Measurements from ENCODE around the gene CPXM2.

CPXM2 gene

DNA sequence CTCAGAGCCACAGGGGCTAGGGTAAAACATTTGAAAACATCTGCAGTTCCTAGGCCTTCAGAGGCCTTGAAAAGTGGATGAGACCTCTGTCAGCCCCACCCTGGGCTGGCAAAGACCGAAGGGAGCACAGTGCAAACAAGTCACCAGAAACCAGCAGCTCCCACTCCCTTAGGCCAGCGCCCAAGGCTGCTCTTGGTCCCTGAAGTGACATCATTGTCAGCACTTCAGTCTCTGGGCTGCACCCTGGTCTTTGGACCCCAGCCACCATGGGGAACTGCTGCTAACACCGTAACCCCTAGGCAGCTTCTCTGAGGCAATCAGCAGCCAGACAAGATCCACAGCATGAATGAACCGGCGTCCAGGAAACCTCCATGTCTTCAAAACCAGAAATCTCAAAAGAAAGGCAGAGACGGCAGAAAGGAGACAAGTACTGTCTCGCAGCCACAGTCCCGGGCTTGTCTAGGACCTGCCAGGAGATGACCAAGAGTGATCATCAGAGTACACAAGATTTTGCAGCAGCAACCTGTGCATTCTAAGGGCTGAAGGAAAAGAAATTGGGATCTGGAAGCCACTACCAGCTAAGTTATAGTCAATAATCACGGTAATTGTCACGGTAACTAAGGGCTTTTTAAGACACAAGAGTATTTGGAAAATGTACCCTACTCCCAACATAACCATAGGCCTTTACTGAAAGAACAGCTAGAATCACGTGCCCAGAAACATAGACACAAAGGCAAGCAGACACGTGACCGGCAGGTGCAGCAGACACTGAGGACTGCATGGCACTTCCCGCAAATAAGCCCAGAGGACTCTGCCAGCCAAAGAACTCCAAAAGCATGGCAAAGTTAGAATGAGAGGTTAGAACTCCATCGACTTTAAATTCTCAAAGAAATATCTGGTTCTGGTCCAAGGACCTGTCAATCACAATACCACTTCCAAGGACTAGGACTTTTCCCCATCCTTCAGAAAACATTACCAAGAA is 23.3 kb downstream of the CPXM2 start:
- no peak for DNase-seq

DNA sequence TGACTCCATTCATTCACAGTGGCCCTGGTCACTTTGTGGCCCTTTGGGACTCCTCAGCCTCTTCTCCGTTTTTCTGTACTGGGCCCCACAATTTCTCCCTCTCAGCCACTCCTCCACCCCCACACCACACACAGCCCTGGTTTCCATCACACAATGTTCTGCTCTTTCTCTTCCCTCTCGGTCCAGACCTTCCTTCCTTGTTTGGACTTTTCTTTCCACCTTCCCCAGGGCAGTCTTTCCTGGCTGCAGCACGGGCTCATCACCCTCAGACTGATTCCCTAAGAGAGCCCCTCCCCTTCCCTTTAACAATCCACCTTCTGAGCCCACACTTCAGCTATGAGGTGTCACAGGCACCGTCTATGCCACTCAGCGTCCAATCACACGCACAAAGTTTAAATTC is 25.7 kb downstream of the CPXM2 start:
- DNase-seq, result no peak

DNA sequence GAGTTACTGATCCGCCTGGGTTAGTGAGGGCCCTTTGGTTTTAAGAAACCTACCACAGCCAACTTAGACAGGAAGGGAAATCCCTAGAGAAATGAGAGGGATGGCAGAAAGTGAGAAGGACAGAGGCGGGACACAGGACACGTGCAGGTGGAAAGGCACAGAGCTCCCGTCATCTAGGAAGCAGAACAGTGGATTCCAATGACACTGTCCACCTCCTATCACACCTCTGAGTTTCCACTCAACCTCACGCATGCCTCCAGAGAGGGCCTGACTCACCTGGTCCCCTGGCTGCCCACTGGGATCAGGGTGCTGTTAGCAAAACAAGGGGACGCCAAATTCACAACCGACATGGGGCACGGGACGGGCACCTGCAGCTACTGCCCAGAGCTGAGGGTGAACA is 26.3 kb downstream of the CPXM2 start:
- no peak for DNase-seq

DNA sequence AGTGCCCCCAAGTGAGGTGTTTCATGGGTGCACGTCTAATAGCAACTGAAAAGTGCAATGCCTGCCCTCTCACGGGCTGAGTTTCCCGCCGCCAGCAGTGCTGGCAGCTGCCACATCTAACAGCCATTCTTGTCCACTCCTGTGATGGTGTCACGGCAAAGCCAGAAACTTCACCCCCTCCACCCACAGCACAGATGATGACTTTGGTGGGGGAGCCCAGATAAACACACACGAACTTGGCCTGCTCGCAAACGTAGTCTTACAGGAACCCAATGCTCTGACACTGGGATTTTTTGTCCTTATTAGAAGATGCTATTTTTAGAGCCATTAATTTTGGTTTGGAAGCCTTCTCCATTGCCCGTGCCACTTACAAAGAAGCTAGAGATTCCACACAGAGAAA is 26.7 kb downstream of the CPXM2 start:
- no peak for DNase-seq

DNA sequence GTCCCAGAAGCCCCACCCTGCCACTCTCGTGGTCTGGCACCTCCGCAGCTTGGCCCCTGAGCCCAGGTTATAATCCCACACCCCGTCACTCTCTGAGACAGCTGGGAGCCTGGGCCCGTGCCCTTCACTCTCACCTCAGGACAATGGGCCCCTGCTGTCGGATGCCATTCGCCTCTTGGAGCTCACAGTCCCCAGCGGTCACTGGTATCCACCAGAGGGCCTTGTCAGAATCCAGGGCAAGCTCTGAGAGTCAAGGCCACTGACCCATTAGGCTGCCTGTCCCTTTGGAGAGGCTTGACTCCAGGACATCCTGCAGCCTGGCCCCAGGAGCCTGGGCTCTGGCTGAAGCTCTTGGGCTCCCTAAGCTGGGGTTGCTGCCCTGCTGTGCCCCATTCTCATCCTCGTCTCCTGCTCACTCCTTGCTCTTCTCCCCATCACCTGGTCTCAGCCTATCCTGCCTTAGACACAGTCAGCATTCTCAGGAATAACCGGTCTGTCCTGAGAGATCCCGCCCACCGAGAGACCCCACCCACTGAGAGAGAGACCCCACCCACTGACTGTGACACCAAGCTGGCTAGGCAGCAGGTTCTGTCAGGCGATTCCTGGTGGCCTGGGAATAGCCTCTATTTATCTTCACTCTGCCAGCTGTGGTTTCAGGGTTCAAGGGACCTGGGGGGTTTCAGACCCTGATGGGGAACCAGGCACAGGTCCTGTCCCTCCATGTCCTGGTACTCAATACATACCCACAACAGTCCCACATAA is 27.7 kb downstream of the CPXM2 start:
- DNase-seq, result no peak

DNA sequence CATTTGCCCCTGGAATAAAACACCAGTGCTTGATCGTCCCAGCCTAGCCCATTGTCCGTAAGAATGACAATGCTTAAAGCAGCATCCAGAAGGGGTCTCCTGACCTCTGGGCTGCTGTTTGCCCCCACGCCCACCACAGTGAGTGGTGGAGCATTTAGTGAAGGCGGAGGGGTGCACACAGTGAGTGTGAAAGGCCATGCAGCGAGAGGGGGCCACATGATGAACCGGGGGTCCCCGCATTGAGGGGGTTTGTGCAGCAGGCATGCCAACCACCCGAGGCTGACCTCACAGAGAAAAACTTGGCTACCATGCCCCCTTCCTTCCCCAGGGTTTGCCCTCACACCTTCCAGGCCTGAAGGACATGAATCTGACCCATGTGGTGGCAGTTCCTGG is 28.4 kb downstream of the CPXM2 start:
- DNase-seq, result no peak

DNA sequence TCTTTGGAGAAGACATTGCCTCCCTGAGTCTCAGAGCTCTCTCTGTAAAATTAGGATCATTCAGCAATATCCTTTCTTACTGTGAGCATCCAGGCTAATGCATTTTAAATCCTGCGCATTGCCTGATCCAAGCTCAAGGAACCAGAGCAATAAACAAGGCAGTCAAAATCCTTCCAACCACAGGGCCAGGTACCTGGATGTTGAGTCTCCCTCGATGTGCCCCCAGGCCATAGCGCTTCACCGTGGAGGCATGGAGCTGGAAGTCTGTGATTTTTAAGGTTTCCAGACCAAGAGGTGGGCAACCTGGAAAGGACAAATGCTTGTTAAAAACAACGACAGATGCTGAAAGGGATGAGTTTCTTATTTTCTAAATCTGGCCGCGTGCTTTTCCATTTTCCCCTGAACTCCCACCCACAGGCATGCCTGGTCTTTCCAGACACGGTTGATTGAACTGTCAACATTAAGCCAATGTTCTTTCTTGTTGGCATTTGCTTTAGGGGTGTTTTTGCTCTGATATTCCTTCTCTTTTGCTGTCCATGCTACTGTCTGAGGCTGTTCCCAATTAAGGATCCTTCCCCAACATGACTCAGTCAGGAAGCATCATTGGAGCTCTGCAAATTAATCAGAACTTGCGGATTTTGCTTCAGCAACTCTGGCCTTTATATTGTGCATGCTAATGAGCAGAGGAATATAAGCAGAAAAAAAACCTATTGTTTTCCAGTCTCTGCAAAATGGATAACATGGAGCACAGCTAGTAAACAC is 29.0 kb downstream of the CPXM2 start:
- no peak for DNase-seq

DNA sequence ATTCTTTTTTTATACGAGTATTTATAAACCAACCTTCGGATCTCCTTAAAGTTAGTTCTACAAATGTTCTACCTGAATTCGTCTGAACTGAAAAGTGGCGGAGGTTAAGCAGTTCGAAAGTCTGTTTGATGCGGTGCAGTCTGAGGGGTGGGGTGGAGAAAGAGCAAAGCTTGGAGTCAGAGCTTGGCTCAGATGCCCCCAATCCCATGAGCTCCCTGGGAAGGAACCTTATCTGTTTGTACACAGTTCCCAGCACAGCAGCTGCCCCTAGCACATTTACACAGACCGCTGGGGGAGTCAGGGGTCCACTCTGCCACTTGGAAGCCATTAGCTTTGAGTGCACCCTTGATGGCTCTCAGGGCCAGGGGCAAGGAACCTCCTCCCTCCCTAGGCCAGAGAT is 30.8 kb downstream of the CPXM2 start:
- DNase-seq, result no peak

DNA sequence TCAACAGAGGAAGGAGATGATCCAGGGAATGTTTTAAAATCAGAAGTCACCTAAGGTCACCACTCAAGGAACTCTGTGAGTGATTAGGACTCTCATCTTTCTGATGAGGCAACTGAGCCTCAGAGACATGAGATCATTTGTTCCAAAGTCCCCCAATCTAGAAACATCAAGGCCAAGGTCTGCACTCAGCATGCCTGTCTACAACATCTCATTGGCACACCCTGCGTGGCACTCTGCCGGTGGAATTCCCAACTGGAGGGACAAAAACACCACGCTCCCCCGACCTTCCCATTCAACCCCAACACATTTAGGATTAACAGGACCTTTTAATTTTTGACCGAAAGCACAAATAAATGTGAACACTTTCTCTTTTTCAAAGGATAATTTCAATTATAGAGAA is 31.4 kb downstream of the CPXM2 start:
- no peak for DNase-seq

DNA sequence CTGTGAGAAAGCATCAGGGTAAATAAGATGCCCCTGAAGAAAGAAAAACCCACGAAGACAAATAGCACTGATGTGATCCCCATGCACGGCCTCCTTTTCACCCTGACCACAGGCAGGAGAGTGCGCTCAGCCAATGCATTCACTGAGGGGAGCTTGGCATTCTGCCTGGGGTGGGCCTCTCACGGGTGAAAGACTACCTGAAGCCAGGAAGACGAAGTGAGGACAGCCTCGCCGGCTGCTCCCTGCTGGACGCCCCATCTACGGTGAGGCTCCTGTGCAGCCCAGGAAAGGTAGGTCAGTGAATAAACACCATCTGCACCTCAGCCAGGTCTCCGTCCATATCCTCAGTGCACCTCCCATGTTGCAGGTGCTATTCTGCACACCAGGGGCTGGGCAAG is 32.0 kb downstream of the CPXM2 start:
- DNase-seq, result no peak

DNA sequence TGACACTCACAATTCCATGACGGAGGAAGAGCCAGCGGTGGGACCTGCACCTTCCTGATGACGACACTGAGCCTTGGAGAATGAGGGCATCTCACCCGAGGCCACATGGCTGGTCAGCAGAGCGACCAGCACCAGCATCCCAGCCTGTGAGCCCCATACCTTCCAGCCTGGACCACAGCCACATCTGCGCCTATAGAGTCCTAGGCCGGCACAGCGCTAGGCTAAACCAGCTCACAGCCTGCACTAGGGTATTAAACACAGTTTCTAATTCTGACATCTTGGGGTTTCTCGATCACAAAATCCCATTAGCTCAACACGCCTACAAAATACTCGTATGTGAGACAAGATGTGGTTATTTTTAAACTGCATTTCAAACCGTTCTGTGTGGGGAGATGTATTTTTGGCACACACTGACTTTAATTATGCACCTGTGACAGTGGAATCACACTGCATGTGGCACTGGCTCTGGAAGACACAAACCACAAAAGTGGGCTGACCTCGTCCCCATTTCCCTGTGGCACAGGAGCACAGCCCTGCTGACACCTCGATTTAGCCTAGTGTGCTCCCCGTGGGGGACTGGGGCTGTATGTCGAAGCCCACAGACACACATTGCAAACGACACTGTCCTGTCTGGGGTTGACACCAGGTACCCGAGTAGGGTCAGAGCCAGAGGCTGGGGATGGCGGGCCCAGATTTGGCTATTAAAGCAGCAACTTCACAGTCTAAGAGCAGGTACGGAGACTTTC is 32.5 kb downstream of the CPXM2 start:
- DNase-seq, result no peak

DNA sequence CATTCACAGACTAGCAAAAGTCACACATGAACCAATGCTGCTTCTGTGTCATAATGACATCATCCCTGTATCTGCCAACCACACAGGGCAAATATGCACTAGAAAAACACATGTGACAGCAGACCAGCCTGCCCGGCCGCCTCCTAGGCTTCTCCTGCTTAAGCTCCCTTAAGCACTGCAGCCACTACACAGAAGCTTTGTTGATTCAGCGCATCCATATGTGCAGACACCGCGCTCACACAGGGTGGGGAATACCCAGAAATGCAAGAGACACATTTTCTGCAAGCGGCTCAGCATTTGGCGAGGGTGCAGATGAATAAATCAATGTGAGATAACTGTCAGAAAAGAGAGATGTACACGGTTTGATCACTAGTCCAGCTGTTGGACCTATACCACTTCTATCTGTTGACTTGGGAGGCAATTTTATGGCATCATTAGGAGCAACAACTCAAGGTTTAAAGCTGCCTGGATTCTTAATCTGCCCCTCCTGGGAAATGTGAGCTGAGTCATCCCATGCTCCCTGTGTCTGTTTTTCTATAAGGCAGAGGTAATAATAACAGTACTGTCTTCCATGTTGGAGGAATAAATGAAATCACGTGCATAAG is 33.4 kb downstream of the CPXM2 start:
- no peak for DNase-seq

DNA sequence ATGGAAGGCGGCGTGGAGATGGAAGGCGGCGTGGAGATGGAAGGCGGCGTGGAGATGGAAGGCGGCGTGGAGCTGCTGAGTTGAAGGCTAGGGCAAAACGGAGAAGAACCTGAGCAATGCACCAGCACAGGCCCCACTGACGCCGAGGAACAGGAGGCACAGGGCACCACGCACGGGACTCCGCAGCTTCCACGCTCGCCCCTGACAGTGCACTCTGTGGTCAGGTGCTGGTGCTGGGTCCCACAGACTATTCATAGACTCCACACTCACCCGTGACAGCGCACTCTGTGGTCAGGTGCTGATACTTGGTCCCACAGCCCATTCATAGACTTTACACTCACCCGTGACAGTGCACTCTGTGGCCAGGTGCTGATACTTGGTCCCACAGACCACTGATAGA is 34.0 kb downstream of the CPXM2 start:
- DNase-seq, result no peak

DNA sequence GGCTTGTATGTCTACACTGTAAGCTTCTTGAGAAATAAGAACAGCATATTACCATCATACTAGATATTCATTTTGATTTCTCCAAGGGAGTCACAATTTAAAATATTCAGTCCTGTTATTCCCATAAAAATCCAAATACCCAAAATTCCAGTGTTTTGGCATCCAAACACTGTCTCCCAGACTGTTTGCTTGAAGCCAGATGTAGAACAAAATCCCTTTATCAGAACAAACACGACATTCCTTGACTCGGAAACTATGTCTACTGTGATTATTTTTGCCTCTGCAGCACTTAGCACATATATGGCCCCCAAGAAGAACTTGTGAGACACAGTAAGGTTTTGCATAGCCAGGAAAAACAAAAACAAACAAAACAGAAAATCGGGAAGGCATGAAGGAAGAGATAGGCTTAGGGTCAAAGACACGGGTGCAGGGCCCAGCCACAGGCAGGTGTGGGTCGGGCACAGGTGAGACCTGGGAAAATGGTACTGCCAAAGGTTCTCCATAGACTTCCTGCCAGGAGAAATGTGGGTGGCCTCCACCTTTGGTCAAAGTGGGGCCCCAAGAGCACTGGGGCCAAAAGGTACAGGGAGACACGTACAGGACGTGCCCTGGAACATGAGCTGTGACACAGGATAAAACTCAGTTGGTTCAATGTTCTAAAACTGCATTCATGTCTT is 36.5 kb downstream of the CPXM2 start:
- no peak for DNase-seq

DNA sequence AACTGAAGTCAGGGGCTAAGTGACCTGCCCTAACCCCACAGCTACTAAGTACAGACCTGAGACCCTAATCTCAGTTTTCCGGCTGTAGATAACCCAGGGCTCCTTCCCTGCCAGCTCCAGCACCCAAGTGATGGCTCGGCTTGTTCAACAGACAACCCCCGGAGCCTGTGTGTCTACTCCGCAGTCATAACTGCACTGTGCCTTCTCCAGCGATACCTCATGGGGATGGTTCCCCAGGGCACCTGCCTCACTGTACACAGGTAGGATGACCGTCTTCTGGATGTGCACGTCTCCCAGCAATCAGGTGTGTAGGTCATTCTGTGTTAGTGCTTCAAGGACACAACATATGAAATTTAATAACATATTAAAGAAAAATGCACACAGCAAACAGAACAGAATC is 37.1 kb downstream of the CPXM2 start:
- no peak for DNase-seq

DNA sequence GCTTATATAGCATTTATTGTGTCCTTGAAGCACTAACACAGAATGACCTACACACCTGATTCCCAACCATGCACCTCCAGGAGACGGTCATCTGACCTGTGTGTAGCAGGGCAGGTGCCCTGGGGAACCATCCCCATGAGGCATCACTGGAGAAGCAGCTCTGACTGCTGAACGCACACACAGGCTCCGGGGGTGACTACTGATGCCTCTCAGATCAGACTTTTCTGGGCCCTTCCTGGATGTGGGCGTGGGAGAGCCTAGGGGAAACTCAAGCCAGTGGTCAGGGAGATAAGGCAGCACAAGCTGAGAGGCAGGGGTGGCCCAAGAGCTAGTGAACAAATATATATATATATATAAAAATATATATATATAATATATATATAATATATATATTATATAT is 37.6 kb downstream of the CPXM2 start:
- no peak for DNase-seq

DNA sequence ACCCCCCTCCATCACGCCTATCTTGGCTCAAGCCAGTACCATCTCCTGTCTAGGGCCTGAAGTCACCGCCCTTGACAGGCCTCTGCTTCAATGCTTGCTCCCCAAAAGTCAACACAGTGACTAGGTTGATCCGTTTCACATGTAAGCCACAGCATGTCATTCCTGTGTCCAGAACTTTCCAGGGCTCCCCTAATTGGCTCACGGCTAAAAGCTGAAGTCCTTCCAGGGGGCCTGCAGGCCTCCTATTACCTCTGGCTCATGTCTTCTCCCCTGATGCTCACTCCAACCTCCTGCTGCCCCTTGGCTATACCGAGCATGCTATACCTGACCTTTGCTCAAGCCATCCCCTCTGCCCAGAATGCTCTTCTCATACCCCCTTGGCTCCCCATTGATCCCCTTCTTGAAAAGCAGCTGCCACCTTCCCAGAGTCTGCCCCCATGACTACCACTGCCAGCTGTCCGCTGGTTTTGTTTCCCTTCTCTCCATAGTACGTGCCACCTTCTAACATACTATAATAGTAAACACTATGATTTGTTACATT is 39.1 kb downstream of the CPXM2 start:
- DNase-seq, result no peak

DNA sequence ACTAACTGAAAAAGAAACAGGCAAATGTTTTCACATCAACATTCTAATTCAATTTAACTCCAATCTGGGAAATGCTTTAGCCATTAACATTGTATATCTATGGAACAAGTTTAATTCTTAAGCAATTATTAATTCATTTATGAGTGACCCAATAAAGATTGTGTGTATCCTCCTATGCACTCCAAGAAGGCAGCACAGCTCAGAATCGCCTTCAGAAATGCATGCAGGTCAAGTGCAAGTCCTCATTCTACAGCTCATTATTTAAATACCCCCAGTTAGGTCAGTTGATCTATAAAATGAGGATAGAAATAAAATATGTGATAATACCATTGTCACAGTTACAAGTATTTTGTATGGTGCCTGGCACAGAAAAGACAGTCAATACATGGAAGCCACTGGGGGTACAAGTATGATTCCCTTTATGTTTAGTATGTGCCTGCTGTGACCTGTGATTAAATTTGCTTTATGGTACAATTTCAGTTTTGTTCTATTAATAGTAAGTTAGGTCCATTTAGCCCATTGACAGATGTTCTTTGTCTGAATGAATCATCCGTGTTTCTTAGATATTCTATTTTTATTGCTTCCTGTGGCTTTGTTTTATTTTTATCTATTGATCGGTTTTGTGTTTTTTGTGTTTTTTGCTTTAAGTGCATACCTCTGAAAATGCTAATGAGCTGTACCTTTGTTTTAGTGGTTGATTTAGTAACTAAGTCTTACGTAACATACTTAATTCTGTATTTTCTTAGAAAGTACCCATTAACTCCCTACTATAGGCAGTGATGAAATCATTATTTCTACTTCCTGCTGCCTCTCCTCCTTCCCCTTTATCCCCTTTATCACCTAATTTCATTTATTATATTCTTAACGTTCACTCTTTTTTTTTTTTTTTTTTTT is 42.8 kb downstream of the CPXM2 start:
- DNase-seq, result no peak

DNA sequence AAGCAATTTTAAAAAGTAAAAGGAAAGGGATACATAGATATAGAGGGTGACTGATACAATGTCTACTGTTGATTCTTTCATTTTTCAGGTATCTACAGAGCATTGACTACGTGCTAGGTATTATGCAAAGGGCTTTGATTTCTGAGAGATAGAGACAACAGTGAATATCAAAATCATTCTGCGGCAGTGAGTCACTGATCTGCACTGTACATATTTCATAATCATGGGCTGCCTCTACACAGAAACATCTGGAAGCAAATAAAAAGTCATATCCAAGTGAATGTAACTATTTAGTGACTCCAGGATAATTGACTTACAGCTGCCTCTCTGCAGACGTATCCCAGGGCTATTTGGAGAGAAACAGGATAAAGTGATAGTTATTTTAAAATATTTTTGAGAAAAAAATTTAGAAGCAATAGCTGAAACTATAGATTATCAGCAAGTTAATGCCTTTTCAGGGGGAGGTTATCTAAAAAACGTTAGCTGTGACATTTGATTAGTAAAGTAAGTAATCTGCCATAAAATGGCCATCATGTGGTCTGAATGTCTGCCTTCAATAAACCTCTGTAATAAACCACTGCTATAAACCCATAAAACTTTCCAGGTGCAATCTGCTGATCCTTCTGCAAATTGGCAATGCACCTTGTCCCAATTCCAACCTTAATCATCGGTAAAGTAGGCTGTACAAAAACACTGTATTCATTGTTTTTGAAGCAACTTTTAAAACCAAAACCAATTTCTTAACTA is 43.7 kb downstream of the CPXM2 start:
- no peak for DNase-seq

DNA sequence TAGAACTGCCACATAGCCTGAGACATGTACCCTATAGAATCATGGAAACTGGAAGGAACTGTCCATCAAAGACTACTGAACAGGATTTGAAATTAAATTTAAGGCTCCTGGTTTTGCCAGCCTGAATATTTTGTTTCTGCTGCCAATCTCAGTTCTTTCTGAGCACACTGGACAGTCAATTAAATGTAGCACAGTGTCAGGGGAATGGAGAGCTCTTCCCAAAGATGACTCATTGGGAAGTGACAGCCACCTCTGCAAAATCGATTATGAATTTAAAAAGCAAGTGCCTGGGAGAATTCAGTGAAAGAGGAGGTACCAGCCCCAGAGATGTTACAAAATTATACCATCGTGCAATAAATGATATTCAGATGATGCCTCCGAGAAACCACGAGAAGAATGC is 47.8 kb downstream of the CPXM2 start:
- no peak for DNase-seq
